B cell (primary cell): ENCODE results near the gene TMEM131. TPM values are rescaled to one million over a fixed set of nuclear protein-coding genes. Genes with fewer than 3 reads are reported as not detected.

Source experiments
- ATAC-seq: fragments of 200-7000 bp; cut with Tn5 transposase; one replicate; pipeline ENCODE4 v1.10.0; 2021; ENCODE audit warnings: low read depth, mild to moderate bottlenecking, moderate number of reproducible peaks, moderate library complexity
- CTCF ChIA-PET: fragments of 350-600 bp; sonication (Branson Sonifier 250); formaldehyde crosslinking; loops from one replicate; lab custom pipeline; 2021; ENCODE audit warnings: antibody characterized with exemption, inconsistent platforms; lab: Charles Lee
- POLR2A ChIA-PET: fragments of 350-600 bp; sonication (Branson Sonifier 250); formaldehyde crosslinking; loops from one replicate; lab custom pipeline; 2021; ENCODE audit warnings: antibody characterized with exemption; lab: Charles Lee
- DNase-seq: peaks from one replicate; pipeline ENCODE4 v3.0.0; 2013
- H2AFZ ChIP-seq: 2 replicates; pipeline ENCODE4 v1.6.1; 2012; ENCODE audit warnings: mild to moderate bottlenecking, low read depth, low read length; ENCODE audit not compliant: insufficient read depth, poor library complexity, severe bottlenecking
- H3K27ac ChIP-seq, 2 donors: 1 replicate in 1 of 2; 2 replicates in 1 of 2; pipeline ENCODE4 v1.5.1; 2012 to 2013; ENCODE audit warnings: low read length in 2 of 2, mild to moderate bottlenecking in 2 of 2, moderate library complexity in 1 of 2
- H3K27me3 ChIP-seq, 4 experiments: fragments of 200-600 bp in 1 of 4; sonication (generic) in 1 of 4; replicated peaks in 1 of 4; 1 replicate in 2 of 4; 2 replicates in 2 of 4; pipeline versions ENCODE4 v1.6.1 to v1.7.0; 2013 to 2016; ENCODE audit warnings: low read length in 3 of 4, mild to moderate bottlenecking in 2 of 4, mixed read lengths in 1 of 4, moderate library complexity in 1 of 4; ENCODE audit not compliant: insufficient read depth in 4 of 4, control insufficient read depth in 3 of 4; ENCODE audit errors: control extremely low read depth in 1 of 4
- H3K36me3 ChIP-seq, 2 experiments: replicated peaks in 1 of 2; 1 replicate in 1 of 2; 2 replicates in 1 of 2; pipeline versions ENCODE4 v1.6.1 to v1.7.1; 2013; ENCODE audit warnings: low read length in 1 of 2; ENCODE audit not compliant: insufficient read depth in 2 of 2, control insufficient read depth in 1 of 2; ENCODE audit errors: control extremely low read depth in 1 of 2, extremely low read depth in 1 of 2
- H3K4me1 ChIP-seq, 2 donors: fragments of 200-600 bp in 1 of 2; sonication (generic) in 1 of 2; 1 replicate in 1 of 2; 2 replicates in 1 of 2; pipeline versions ENCODE4 v1.5.1 to v1.6.1; 2013 to 2017; ENCODE audit warnings: low read length in 2 of 2; ENCODE audit not compliant: control insufficient read depth in 2 of 2, insufficient read depth in 2 of 2
- H3K4me2 ChIP-seq: replicated peaks from 2 replicates; pipeline ENCODE3; 2012; ENCODE audit warnings: mild to moderate bottlenecking, low read depth, low read length; ENCODE audit not compliant: poor library complexity, severe bottlenecking
- H3K4me3 ChIP-seq, 5 experiments: fragments of 200-600 bp in 1 of 5; sonication (generic) in 1 of 5; 1 replicate in 3 of 5; 2 replicates in 2 of 5; pipeline versions ENCODE4 v1.5.1 to v1.7.0; 2011 to 2016; ENCODE audit warnings: low read length in 4 of 5, mild to moderate bottlenecking in 4 of 5, low read depth in 2 of 5, control low read depth in 1 of 5, moderate library complexity in 1 of 5; ENCODE audit not compliant: insufficient read depth in 1 of 5; ENCODE audit errors: control extremely low read depth in 1 of 5, extremely low read depth in 1 of 5
- H3K79me2 ChIP-seq: fragments of 200-600 bp; sonication (generic); one replicate; pipeline ENCODE4 v1.6.0; 2016; ENCODE audit warnings: low read length; ENCODE audit not compliant: control insufficient read depth, insufficient read depth
- H3K9ac ChIP-seq: fragments of 200-600 bp; sonication (generic); 2 replicates; pipeline ENCODE4 v1.6.1; 2017; ENCODE audit warnings: mild to moderate bottlenecking, low read length, moderate library complexity
- H3K9me3 ChIP-seq, 3 donors: one replicate each; pipeline versions ENCODE4 v1.6.1 to v1.7.1; 2013; ENCODE audit warnings: low read length in 2 of 3; ENCODE audit not compliant: control insufficient read depth in 2 of 3, insufficient read depth in 1 of 3; ENCODE audit errors: control extremely low read depth in 1 of 3
- H4K20me1 ChIP-seq: 2 replicates; pipeline ENCODE4 v1.6.0; 2012; ENCODE audit warnings: mild to moderate bottlenecking, low read length; ENCODE audit not compliant: insufficient read depth, control insufficient read depth, poor library complexity, severe bottlenecking
- H3K27ac Mint-ChIP-seq: one replicate; pipeline ENCODE4 v1.8.0; 2021; ENCODE audit warnings: mixed read lengths
- H3K27me3 Mint-ChIP-seq: one replicate; pipeline ENCODE4 v1.8.0; 2021; ENCODE audit warnings: mixed read lengths
- H3K4me1 Mint-ChIP-seq: one replicate; pipeline ENCODE4 v1.8.0; 2021; ENCODE audit warnings: mixed read lengths
- H3K4me3 Mint-ChIP-seq: one replicate; pipeline ENCODE4 v1.8.0; 2021; ENCODE audit warnings: mixed read lengths
- H3K9me3 Mint-ChIP-seq: one replicate; pipeline ENCODE4 v1.8.0; 2022; ENCODE audit warnings: mixed read lengths; ENCODE audit not compliant: insufficient read depth
- EZH2 ChIP-seq: IDR thresholded peaks from 2 replicates; pipeline ENCODE4 v1.6.1; 2012; ENCODE audit warnings: borderline replicate concordance, low read depth, mild to moderate bottlenecking, moderate library complexity, low read length; ENCODE audit not compliant: insufficient read depth, poor library complexity, severe bottlenecking
- WGBS: methylation state at CpG from one replicate; pipeline ENCODE4 v1.1.5; 2013; ENCODE audit warnings: missing lambda C conversion rate; ENCODE audit not compliant: insufficient coverage; 5-methylcytosine and 5-hydroxymethylcytosine counted together
- intact Hi-C: fragments of 100-400 bp; cut with micrococcal nuclease; formaldehyde crosslinking; loops from one replicate; pipeline ENCODE4 v1.10.0; 2022
- polyA plus RNA-seq: library from polyadenylated mRNA; depleted of rRNA; stranded (reverse); fragments of >200 nt; gene quantifications from 2 replicates; pipeline ENCODE4 v1.2.3, GENCODE V29; 2012
- total RNA-seq, 2 donors: library from RNA; stranded (reverse); fragments of 120-200 nt in 1 of 2; gene quantifications; 1 replicate in 1 of 2; 2 replicates in 1 of 2; pipeline versions ENCODE4 v1.2.3 to v1.2.4, GENCODE V29; 2013 to 2022
- TF ChIP-seq, protein P1 (sequence below): fragments of 200-600 bp; IDR thresholded peaks from one replicate; pipeline ENCODE4 v1.8.0; 2022; ENCODE audit warnings: antibody characterized with exemption, mild to moderate bottlenecking

The TMEM131 gene
- total and polyA plus RNA-seq, 2 donors (not counting 1 experiment from before 2014, with no cell fraction given), result 24.3 to 101 TPM

DNA sequence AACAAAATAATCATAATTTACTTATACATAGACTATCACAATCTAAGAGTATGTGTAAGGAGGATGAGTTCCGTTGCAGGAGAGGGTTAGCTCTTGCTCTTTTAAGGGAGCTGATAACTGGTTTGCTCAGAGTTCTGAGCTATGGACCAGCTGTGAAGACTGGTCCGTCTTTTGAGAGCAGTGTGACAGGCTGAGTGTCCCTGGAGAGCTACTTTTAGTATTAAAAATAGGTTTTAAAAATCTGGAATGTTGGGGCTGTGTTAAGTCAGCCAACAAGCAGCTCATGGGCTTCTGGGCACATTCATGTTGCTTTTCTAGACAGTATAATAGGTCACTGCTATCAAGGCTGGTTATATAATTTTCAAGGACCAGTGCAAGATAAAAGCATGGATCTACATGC lies 41.5 kb upstream of the TMEM131 start:
- DNase-seq, result no peak
- ChIA-PET POLR2A (no interaction called here), CTCF (interaction anchor here (1.1 to 1.4 kb wide), 3 partner anchors 9 to 296 kb away, joined by 3 to 4 read pairs (median 3); no protein-coding TSS in a partner anchor)
- peaks cover 16 to 21% of the 10 kb centered on the region in 2 donors for H3K4me1 ChIP-seq
- no peaks in the 10 kb centered on the region for H3K36me3 ChIP-seq
- no peak overlapping the region for H3K27ac ChIP-seq
- H3K9me3 Mint-ChIP-seq, result no peaks in the 10 kb centered on the region
- H3K4me3 Mint-ChIP-seq, result no peak overlapping the region
- 96% methylated on average over 2 of the region's 2 CpGs for WGBS
- H3K79me2 ChIP-seq, result no peaks in the 10 kb centered on the region
- no peak overlapping the region for H3K27ac Mint-ChIP-seq
- peaks cover 6% of the 10 kb centered on the region for H4K20me1 ChIP-seq
- no peak for TF ChIP-seq EZH2
- TF ChIP-seq, protein P1, sequence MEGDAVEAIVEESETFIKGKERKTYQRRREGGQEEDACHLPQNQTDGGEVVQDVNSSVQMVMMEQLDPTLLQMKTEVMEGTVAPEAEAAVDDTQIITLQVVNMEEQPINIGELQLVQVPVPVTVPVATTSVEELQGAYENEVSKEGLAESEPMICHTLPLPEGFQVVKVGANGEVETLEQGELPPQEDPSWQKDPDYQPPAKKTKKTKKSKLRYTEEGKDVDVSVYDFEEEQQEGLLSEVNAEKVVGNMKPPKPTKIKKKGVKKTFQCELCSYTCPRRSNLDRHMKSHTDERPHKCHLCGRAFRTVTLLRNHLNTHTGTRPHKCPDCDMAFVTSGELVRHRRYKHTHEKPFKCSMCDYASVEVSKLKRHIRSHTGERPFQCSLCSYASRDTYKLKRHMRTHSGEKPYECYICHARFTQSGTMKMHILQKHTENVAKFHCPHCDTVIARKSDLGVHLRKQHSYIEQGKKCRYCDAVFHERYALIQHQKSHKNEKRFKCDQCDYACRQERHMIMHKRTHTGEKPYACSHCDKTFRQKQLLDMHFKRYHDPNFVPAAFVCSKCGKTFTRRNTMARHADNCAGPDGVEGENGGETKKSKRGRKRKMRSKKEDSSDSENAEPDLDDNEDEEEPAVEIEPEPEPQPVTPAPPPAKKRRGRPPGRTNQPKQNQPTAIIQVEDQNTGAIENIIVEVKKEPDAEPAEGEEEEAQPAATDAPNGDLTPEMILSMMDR, result no peak
- intact Hi-C loops, result no loop called here
- H3K9ac ChIP-seq, result no peak overlapping the region
- H3K4me2 ChIP-seq, result no peak overlapping the region
- H3K27me3 Mint-ChIP-seq, result no peaks in the 10 kb centered on the region
- no peaks in the 10 kb centered on the region for H3K9me3 ChIP-seq
- no peak for ATAC-seq
- no peaks in the 10 kb centered on the region for H3K27me3 ChIP-seq
- no peak overlapping the region for H3K4me3 ChIP-seq
- H2AFZ ChIP-seq, result no peak overlapping the region
- H3K4me1 Mint-ChIP-seq, result peaks cover 21% of the 10 kb centered on the region

DNA sequence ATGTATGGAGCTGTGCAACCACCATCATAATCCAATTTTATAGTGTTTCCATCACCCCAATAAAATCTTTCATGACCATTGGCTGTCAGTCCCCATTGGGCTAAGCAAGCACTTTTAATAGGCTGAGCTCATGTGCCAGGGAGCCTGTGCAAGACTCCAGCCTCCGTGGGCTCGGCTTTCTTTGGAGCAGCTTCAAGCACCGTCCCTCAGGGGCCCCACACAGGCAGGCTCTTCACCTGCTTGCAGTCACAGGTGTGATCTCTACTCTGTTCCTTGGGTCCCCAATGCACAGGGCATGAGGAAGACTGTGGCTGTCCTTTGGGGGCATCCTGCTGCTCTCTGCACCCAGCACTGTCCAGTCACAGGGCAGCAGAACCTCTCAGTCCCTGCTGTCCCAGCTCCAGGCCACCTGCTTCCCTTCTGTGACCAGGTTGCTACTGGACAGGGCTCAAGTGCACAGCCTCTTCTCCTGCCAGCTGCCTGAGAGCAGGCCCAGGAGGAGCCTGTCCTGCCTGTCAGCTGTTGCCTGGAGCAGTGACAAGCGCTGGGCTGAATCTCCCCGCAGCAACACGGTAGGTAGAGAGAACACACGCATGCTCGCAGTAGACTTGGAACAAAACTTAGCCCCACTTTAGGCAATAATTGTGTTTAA lies 40.7 kb upstream of the TMEM131 start:
- Histone ChIP-seq H3K79me2 (no peaks in the 10 kb centered on the region), H3K36me3 (no peaks in the 10 kb centered on the region), H4K20me1 (peaks cover 6% of the 10 kb centered on the region), H3K4me2 (no peak overlapping the region), H3K9me3 (no peaks in the 10 kb centered on the region), H3K4me3 (no peak overlapping the region), H3K27me3 (no peaks in the 10 kb centered on the region), H2AFZ (no peak overlapping the region), H3K4me1 (peaks cover 16 to 24% of the 10 kb centered on the region in 2 donors), H3K9ac (no peak overlapping the region), H3K27ac (no peak overlapping the region)
- no peak overlapping the region for H3K4me3 Mint-ChIP-seq
- POLR2A ChIA-PET, result no interaction called here
- H3K4me1 Mint-ChIP-seq, result peaks cover 22% of the 10 kb centered on the region
- TF ChIP-seq EZH2, result no peak
- TF ChIP-seq, protein P1, result no peak
- H3K27ac Mint-ChIP-seq, result no peak overlapping the region
- no peaks in the 10 kb centered on the region for H3K9me3 Mint-ChIP-seq
- no peak for ATAC-seq
- intact Hi-C loops, result no loop called here
- 97% methylated on average over 5 of the region's 8 CpGs for WGBS
- no peaks in the 10 kb centered on the region for H3K27me3 Mint-ChIP-seq
- no peak for DNase-seq
- CTCF ChIA-PET, result interaction anchor here (1.1 kb wide), 2 partner anchors 229 to 296 kb away, joined by 3 read pairs; no protein-coding TSS in a partner anchor
